HG02623 (cell line): Measurements from ENCODE around the gene SLC7A1.
"Not testable (repeated sequence)": the region's sequence is repeated elsewhere in the genome, so short reads cannot be mapped to it uniquely, and the experiment has no call there.

Source experiments
- ATAC-seq: cut with Tn5 transposase; IDR thresholded peaks from one replicate; pipeline ENCODE4 v1.9.1; 2021; ENCODE audit warnings: moderate library complexity; ENCODE audit not compliant: unreplicated experiment

Gene SLC7A1

DNA sequence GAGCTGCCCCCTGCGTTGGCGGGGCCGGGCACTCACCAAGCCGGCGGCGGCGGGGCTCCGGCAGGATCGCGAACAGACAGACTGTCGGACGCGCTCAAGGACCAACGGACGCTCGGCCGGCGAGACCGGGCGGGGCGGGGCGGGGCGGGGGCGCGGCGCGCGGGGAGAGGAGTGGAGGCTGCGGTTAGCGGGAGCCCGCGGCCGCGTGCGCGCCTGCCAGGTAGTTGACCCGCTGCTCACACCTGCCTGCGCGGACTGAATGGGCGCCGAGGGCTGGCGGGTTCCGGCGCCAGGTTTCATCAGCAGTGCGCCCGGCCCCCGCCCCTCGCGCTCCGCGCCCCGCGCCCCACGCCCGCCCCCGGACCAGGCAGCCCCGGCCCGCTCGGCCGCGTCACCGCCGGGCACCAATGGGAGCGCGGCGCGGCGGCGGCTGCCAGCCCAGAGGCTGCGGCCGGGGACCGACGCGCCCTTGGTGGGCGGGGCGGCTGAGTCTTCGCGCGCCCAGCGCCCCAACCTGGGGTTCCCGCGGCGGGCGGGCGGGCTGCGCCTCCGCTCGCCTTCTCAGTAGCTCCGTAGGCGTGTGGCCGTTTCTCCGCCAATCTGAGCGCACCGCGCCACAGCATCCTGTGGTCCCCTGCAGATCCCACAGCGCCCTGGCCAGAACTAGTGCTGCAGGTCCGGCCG lies at the start of gene SLC7A1:
Gene SLC7A1, minus strand, starts transcription at position 309 of the 684 bp plus-strand sequence. CDS start 59,500 bp downstream, outside the sequence.
- peak; percentile 81 for ATAC-seq

DNA sequence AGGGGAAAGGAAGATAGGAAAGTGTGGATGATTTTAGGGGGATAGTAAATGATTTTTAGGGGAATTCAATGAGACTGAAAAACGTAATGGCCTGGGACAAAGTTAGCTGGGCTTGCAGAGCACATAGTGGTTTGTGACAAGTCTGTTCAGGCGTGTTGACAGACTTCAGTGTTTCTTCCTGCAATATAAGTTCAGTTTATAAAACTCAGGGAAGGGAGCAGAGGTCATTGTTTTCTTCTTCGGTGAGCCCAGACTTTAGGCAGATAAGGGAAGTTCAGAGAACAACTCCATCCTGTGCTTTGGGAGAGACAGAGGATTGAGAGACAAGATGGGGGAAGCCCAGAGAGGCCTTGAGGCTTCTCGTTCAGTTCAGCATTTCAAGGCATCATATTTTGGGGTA lies 45.2 kb upstream of the SLC7A1 start:
- ATAC-seq, result no peak

DNA sequence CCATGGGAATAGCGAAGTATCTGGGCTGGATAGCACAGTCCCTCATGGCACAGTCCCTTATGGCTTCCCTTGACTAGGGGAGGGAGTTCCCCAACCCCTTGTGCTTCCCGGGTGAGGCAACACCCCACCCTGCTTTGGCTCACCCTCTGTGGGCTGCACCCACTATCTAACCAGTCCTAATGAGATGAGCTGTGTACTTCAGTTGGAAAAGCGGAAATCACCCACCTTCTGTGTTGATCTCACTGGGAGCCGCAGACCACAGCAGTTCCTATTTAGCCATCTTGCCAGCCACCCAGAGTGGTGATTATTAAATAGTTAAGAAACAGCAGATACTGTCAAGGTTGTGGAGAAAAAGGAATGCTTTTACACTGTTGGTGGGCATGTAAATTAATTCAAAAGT lies 41.3 kb upstream of the SLC7A1 start:
- not testable (repeated sequence) for ATAC-seq

- no peak for ATAC-seq
These were observed 29.5 kb upstream of the SLC7A1 start for GRCh38 chr13:29624997-29625396.

DNA sequence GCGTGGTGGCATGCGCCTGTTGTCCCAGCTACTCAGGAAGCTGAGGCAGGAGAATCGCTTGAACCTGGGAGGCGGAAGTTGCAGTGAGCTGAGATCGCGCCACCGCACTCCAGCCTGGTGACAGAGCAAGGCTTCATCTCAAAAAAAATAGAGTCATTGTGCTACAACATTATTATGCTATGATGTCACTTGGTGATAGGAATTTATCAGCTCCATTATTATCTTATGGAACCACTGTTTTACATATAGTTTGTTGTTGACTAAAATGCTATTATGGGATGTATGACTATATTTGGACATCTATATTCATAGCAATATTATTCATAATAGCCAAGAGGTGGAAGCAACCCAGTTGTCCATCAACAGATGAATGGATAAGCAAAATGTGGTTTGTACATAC lies 26.4 kb upstream of the SLC7A1 start:
- ATAC-seq, result no peak

DNA sequence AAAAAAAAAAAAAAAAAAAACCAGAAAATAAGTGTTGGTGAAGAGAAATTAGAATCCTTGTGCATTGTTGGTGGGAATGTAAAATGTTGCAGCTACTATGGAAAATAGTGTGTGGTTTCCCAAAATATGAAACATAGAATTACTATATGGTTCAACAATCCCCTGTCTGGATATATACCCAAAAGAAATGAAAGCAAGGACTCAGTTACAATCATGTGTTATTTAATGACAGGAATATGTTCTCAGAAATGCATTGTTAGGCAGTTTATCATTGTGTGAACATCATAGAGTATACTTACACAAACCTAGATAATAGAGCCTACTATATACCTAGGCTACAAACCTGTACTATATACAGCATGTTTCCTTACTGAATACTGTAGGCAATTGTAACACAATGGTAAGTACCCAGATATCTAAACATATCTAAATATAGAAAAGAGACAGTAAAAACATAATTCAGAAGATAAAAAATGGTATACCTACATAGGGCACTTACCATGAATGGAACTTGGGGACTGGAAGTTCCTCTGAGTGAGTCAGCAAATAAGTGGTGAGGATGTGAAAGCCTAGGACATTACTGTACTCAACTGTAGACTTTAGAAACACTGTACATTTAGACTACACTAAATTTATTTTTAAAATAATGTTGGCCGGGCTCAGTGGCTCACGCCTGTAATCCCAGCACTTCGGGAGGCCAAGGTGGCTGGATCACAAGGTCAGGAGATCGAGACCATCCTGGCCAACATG lies 25.7 kb upstream of the SLC7A1 start:
- ATAC-seq, result no peak

DNA sequence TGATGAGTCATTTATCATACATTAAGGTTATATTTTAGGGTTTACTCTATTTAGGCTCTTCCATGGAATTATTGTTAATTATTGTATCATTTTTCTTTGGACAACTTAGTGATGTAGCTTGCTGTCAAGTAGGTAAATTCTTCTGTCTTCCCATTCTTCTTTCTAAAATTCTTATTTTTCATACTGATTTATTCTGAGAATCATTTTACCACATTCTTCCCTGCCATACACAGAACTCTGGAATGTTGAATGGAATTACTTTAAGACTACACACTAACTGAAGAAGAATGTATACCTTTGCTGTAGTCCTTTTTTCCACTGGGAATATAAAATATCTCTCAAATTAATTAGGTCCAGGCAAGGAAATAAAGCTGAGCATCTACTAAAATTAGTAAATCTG lies 24.5 kb upstream of the SLC7A1 start:
- ATAC-seq, result no peak

GRCh38 chr13:29613101-29613500 lies 17.6 kb upstream of the SLC7A1 start:
- ATAC-seq, result no peak

DNA sequence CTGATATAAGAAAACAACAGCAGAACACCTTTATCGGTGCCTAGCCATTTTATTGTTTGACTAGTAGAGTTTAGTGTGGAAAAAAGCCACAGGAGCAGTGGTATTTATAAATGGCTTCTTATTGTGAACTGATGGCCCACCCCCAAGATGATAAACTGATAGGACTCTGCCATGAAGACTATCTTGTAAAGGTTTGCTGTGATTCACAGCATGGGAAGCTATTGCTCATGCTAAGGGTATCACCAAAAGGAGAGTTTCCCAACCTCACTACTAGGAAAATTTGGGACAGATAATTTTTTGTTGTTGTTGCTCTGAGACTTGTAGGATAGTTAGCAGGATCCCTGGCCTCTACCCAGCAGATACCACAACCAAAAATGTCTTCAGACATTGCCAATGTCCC lies 12.0 kb upstream of the SLC7A1 start:
- no peak for ATAC-seq

DNA sequence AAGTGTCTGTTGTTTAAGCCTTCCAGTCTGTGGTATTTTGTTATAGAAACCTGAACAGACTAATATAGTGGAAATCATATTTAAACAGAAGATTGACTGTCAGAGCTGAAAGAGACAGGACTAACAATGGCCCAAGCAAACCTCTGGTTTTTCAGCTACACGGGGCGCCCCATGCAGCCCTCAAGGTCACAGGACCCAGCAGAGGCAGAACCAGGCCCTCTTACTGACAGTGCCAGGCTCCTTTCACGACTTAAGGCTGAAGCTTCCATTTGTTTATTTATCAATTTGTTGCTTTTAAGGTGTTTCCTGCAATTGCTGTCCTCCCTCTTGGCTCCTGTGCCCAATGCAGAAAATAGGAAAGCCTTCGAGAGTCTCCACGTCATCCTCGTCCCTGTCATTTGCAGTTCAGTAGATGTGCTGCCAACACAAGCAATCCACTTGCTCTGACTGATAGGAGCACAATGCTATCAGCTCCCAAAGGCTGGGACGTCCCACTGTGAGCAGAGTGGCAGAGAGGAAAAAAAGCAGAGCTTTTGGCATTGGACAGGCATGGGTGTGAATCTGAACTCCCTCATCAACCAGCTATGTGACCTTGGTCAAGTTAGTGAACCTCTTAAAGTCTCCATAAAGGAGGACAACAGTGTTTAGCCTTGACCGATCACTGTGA lies 10.5 kb upstream of the SLC7A1 start:
- no peak for ATAC-seq

GRCh38 chr13:29598321-29598720 lies 2.8 kb upstream of the SLC7A1 start:
- ATAC-seq, result no peak

DNA sequence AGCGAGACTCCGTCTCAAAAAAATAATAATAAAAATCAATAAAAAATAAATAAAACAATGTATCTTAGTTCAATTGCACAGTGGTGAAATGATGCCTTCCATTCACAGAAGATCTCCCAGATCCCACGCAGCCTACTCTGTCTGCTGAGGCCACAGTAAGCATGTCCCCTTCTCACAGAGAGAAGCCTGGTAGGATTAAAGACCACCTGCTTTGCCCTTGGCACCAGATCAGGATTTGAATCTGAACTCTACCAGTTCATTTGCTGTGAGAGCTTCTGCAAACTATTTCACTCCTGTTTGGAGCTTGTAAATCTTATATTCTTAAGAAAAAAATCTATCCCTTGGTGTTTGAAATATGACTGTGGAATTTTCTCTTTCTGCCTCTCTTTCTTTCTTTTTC lies 2.2 kb upstream of the SLC7A1 start:
- no peak for ATAC-seq

- no peak for ATAC-seq
These were observed 1.8 kb upstream of the SLC7A1 start for GRCh38 chr13:29597246-29597645.

GRCh38 chr13:29596064-29596418 lies 553 bp upstream of the SLC7A1 start:
- ATAC-seq, result no peak

GRCh38 chr13:29594710-29595379 lies 643 bp downstream of the SLC7A1 start:
- ATAC-seq, result peak; percentile 33

DNA sequence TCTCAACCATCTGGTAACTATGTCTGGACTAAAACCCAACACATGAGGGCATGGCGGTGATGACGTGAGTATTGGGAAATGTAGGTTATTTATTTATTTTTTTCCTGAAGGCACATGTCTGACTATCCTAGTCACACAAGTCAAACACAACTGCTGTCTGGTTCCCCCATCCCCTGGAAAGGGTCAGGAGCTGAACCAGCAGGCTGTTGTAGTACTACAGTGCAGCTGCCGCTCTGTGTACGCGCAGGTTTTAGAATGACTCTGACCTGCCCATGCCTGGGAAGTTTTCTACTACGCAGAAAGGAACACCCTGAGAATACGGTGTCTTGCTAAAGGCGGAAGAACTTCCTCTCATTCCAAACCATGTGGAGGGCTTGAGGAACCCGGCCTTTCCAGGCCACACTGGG lies 1.2 kb downstream of the SLC7A1 start:
- peak; percentile 28 for ATAC-seq

DNA sequence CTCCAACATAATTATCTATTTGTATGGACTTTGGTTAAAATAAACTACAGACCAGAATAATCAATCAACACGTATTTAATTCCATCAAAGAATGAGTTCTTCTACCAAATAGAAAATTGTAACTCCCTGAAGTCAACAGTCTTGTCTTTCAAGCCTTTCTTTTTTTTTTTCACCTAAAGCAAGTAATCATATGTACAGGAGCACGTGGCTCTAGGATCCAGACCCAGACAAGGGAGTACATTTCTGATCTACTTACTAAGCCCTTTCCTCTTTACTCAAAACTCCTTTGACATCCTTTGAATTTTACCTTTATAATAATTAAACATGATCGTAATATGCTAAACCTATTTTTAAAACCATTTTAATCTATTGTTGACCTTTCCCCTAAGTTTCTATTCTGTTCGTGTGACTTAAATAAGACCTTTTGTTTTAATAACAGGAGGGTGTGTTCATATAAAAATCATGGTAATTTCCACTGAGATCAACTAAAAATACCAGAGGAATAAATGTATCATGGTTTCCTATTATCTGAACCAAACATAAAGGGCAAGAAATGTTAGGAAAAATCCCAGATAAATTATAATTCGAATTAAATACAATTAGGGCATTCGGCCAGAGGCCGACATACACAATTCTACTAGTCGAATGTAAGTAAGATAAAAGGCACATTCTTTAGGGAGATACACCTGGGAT lies 1.7 kb downstream of the SLC7A1 start:
- no peak for ATAC-seq

- ATAC-seq, result no peak
These were observed 4.2 kb downstream of the SLC7A1 start for GRCh38 chr13:29591310-29591709.

DNA sequence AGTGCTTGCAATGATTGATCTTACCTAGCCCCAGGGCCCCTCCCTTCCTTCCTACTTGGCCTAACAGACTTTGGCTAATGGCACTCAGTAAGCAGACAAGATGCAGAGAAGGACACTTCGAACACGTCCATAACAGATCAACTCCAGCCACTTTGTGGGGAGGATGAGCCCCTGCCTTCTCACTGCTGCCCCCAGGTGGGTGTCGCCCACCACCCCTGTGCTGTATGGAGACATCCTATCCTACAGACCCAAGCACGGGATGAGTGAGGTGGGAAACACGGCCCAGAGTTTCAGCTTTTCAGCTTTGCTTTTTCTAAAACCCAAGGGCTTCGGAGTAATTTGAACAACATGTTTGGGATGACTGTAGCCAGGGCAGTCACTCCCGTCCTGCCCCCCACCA lies 5.5 kb downstream of the SLC7A1 start:
- ATAC-seq, result no peak

DNA sequence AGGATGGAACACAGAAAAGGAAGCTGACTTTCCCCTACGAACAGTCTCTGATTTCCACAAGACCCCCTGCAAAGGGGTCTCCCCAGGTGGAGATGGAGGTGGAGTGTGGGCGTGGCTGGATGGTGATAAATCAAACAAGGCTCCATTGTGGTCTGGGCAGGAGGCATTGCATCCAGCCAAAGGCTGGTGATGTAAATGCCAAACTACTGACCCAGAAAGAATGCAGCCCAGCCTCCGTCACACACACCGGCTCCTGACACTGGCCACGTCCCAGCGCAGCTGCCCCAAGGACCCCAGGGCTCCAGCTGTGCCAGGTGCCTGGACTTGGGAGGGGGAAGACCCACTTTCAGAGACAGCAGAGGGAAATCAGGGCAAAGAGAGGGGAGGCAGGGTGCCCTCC lies 6.3 kb downstream of the SLC7A1 start:
- no peak for ATAC-seq

DNA sequence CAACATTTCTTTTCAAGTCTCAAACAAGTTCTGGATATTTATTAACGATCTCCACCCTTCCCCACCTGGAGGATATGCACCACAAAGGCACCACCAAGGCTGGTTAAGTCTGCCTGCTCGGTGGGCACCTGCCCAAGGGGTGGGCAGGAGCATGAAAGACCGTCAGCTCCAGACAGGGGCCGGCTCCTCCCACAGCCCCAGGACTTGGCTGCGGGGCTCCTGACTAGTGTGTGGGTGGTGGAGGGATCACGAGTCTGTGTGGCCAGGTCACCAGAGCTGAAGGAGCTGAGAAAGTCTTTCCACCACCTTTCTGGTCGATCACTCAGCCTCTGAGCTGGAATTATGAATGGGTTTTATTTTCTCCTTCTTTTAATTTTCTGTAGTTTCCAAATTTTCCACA lies 7.8 kb downstream of the SLC7A1 start:
- no peak for ATAC-seq
